Endothelial cell of umbilical vein (primary cell): ENCODE measurements around the gene SCAMP1. TPM values are rescaled to one million over a fixed set of nuclear protein-coding genes. Genes with fewer than 3 reads are reported as not detected.

ENCODE experiments used
- BruUV-seq: library from RNA; stranded (reverse); fragments of 400-500 nt; replicated peaks from 2 replicates; lab custom pipeline; 2021; lab: Mats Ljungman, UMichigan
- CTCF ChIA-PET: fragments of 300-600, 350-600 bp; sonication (Branson Sonifier 250); formaldehyde crosslinking; loops from one replicate; lab custom pipeline; 2021; ENCODE audit warnings: antibody characterized with exemption, inconsistent platforms; lab: Charles Lee
- POLR2A ChIA-PET: fragments of 300-600, 350-600 bp; sonication (Branson Sonifier 250); formaldehyde crosslinking; loops from one replicate; lab custom pipeline; 2021; ENCODE audit warnings: antibody characterized with exemption, inconsistent platforms; lab: Charles Lee
- DNase-seq: peaks from one replicate; pipeline ENCODE4 v3.0.0-alpha.2; 2011; ENCODE audit warnings: low read depth, low spot score
- FAIRE-seq: peaks from 2 replicates; lab custom pipeline; 2011; peaks lifted over from hg19 to GRCh38; lab: Jason Lieb, UNC
- H2AFZ ChIP-seq: 2 replicates; pipeline ENCODE4 v1.6.0; 2012; ENCODE audit warnings: low read depth, low read length, control low read depth, inconsistent platforms
- H3K27ac ChIP-seq: 2 replicates; pipeline ENCODE4 v1.5.1; 2011; ENCODE audit warnings: low read depth, mild to moderate bottlenecking, control low read depth, low read length, moderate library complexity; ENCODE audit not compliant: insufficient read depth
- H3K27me3 ChIP-seq, 2 experiments: 2 replicates each; pipeline versions ENCODE4 v1.6.0 to v1.6.1; 2011; ENCODE audit warnings: low read length in 2 of 2, mixed read lengths in 1 of 2; ENCODE audit not compliant: control insufficient read depth in 2 of 2, insufficient read depth in 2 of 2
- H3K36me3 ChIP-seq, 2 experiments: 2 replicates in 1 of 2; 3 replicates in 1 of 2; pipeline ENCODE4 v1.5.1; 2011; ENCODE audit warnings: low read length in 2 of 2, mild to moderate bottlenecking in 1 of 2, moderate library complexity in 1 of 2; ENCODE audit not compliant: control insufficient read depth in 2 of 2, insufficient read depth in 2 of 2; ENCODE audit errors: extremely low read depth in 1 of 2
- H3K4me1 ChIP-seq: 3 replicates; pipeline ENCODE4 v1.5.1; 2011; ENCODE audit warnings: mild to moderate bottlenecking, low read length; ENCODE audit not compliant: control insufficient read depth, insufficient read depth; ENCODE audit errors: extremely low read depth
- H3K4me2 ChIP-seq: 2 replicates; pipeline ENCODE4 v1.6.1; 2011; ENCODE audit warnings: low read length, control low read depth, mixed read lengths; ENCODE audit not compliant: insufficient read depth
- H3K4me3 ChIP-seq, 3 experiments: fragments of 200-600 bp in 1 of 3; sonication (generic), shearing (Covaris generic) in 1 of 3; replicated peaks in 1 of 3; 2 replicates each; pipeline ENCODE4 v1.5.1; 2011 to 2016; ENCODE audit warnings: control low read depth in 3 of 3, low read length in 3 of 3, mild to moderate bottlenecking in 2 of 3, inconsistent platforms in 1 of 3, low read depth in 1 of 3, moderate library complexity in 1 of 3; ENCODE audit not compliant: insufficient read depth in 1 of 3
- H3K79me2 ChIP-seq: 2 replicates; pipeline ENCODE4 v1.6.0; 2012; ENCODE audit warnings: low read length, inconsistent platforms; ENCODE audit not compliant: control insufficient read depth, insufficient read depth
- H3K9ac ChIP-seq: replicated peaks from 2 replicates; pipeline ENCODE3; 2011; ENCODE audit warnings: low read length, control low read depth; ENCODE audit not compliant: insufficient read depth; ENCODE audit errors: extremely low read depth
- H3K9me1 ChIP-seq: replicated peaks from 3 replicates; pipeline ENCODE4 v1.6.0; 2011; ENCODE audit warnings: mild to moderate bottlenecking, low read length; ENCODE audit not compliant: control insufficient read depth, insufficient read depth; ENCODE audit errors: extremely low read depth
- H3K9me3 ChIP-seq: replicated peaks from 2 replicates; pipeline ENCODE4 v1.5.1; 2012; ENCODE audit warnings: low read length, inconsistent platforms; ENCODE audit not compliant: control insufficient read depth, insufficient read depth
- H4K20me1 ChIP-seq: replicated peaks from 2 replicates; pipeline ENCODE3; 2011; ENCODE audit warnings: mild to moderate bottlenecking, low read length; ENCODE audit not compliant: control insufficient read depth, insufficient read depth; ENCODE audit errors: extremely low read depth
- EZH2 ChIP-seq: IDR thresholded peaks from 2 replicates; pipeline ENCODE4 v1.6.1; 2012; ENCODE audit warnings: borderline replicate concordance, low read depth, mild to moderate bottlenecking, moderate library complexity, low read length, inconsistent platforms; ENCODE audit not compliant: severe bottlenecking
- FOS ChIP-seq: IDR thresholded peaks from 2 replicates; pipeline ENCODE4 v1.6.1; 2011; ENCODE audit warnings: mild to moderate bottlenecking, low read length, moderate library complexity, borderline replicate concordance; ENCODE audit not compliant: insufficient read depth
- JUN ChIP-seq: IDR thresholded peaks from 2 replicates; pipeline ENCODE4 v1.6.1; 2011; ENCODE audit warnings: borderline replicate concordance, low read depth; ENCODE audit not compliant: insufficient read length, insufficient read depth
- MYC ChIP-seq: IDR thresholded peaks from one replicate; pipeline ENCODE4 v1.6.1; 2011; ENCODE audit warnings: mild to moderate bottlenecking, low read depth, low read length
- POLR2A ChIP-seq: IDR thresholded peaks from 2 replicates; pipeline ENCODE4 v1.6.1; 2012; ENCODE audit warnings: low read depth, mild to moderate bottlenecking, control low read depth, low read length
- dilution Hi-C: fragments of 300-500 bp; cut with MboI; formaldehyde crosslinking; loops from one replicate; pipeline ENCODE4 v1.15.0; 2019; ENCODE audit warnings: low sequenced_read_pairs; ENCODE audit not compliant: extremely low pct_ligation_motif_present
- intact Hi-C: fragments of 100-400 bp; cut with micrococcal nuclease; formaldehyde crosslinking; loops from one replicate; pipeline ENCODE4 v1.10.0; 2022
- polyA plus RNA-seq, 4 experiments: library from polyadenylated mRNA; depleted of rRNA in 3 of 4; stranded (reverse) in 3 of 4; unstranded in 1 of 4; fragments of >200 nt; gene quantifications; 2 replicates each; pipeline versions ENCODE4 v1.2.1 to v1.2.3, GENCODE V29; 2011 to 2012; ENCODE audit warnings: missing spikeins in 1 of 4
- total RNA-seq: library from RNA; stranded (reverse); gene quantifications from 2 replicates; pipeline ENCODE4 v1.2.3, GENCODE V29; 2021
- TF ChIP-seq, protein P1 (sequence below): IDR thresholded peaks from 2 replicates; pipeline ENCODE4 v1.6.1; 2011; ENCODE audit not compliant: insufficient read depth, insufficient read length
- TF ChIP-seq, protein P2 (sequence below), 2 donors: IDR thresholded peaks; 1 replicate in 1 of 2; 2 replicates in 1 of 2; pipeline ENCODE4 v1.5.1; 2011; ENCODE audit warnings: low read length in 2 of 2, mild to moderate bottlenecking in 2 of 2, moderate library complexity in 2 of 2, control low read depth in 1 of 2, inconsistent platforms in 1 of 2, low read depth in 1 of 2; ENCODE audit not compliant: insufficient read depth in 1 of 2; ENCODE audit errors: extremely low read depth in 1 of 2

Gene SCAMP1
- total and polyA plus RNA-seq, 2 donors (not counting 3 experiments of a cell fraction or from before 2014, with no cell fraction given) = 13.7 to 29.0 TPM

DNA sequence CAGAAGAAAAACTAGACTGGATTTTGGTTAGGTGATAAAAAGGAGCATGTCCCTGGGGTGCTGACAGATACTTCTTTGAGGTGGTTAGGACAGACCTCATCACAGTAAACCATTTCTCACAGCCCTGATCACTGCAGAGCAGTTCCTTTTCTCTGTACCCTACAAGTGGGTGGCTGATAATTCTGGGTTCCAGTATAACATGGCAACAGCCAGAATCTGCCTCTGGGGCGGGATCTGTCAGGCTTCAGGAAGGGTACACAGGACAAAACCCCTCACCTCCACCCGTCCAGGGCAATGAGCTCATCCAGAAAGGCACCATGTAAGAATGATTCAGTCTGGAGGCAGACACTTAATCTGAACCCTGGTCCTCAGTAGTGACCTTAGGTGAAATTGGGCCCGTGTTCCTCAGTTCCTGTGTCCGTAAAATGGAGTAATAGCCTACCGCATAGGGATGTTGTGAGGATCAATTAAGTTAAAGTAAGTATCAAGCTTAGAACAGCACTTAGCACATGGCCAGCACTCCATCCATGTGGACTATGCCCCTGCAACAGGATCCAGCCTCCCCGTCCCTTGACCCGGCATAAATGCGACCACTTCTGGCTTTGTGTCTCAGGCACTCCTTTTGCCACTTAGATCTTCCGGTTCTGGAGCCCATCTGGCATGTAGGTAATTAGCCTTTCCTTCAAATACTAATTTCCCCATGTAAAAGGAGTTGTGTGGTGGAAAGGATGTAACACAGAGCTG, 159.0 kb downstream of the SCAMP1 start:
- Histone ChIP-seq H3K9ac (peak overlapping the region; percentile 66), H3K4me1 (peaks cover 53% of the 10 kb centered on the region), H3K9me1 (no peaks in the 10 kb centered on the region), H3K27ac (peak overlapping the region; percentile 91), H2AFZ (no peak overlapping the region), H3K27me3 (no peaks in the 10 kb centered on the region), H4K20me1 (no peaks in the 10 kb centered on the region), H3K9me3 (no peaks in the 10 kb centered on the region), H3K79me2 (no peaks in the 10 kb centered on the region), H3K4me2 (no peak overlapping the region), H3K36me3 (no peaks in the 10 kb centered on the region), H3K4me3 (no peak overlapping the region)
- BruUV-seq = no TSS peak
- TF ChIP-seq JUN = no peak
- no peak for TF ChIP-seq EZH2
- no peak for TF ChIP-seq FOS
- no peak for TF ChIP-seq POLR2A
- TF ChIP-seq, protein P1, sequence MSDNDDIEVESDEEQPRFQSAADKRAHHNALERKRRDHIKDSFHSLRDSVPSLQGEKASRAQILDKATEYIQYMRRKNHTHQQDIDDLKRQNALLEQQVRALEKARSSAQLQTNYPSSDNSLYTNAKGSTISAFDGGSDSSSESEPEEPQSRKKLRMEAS = no peak
- no peak for TF ChIP-seq MYC
- TF ChIP-seq, protein P2, sequence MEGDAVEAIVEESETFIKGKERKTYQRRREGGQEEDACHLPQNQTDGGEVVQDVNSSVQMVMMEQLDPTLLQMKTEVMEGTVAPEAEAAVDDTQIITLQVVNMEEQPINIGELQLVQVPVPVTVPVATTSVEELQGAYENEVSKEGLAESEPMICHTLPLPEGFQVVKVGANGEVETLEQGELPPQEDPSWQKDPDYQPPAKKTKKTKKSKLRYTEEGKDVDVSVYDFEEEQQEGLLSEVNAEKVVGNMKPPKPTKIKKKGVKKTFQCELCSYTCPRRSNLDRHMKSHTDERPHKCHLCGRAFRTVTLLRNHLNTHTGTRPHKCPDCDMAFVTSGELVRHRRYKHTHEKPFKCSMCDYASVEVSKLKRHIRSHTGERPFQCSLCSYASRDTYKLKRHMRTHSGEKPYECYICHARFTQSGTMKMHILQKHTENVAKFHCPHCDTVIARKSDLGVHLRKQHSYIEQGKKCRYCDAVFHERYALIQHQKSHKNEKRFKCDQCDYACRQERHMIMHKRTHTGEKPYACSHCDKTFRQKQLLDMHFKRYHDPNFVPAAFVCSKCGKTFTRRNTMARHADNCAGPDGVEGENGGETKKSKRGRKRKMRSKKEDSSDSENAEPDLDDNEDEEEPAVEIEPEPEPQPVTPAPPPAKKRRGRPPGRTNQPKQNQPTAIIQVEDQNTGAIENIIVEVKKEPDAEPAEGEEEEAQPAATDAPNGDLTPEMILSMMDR (IDR thresholded peaks at IDR 0.05; ENCODE audit: extremely low read depth in 1 of 2, insufficient read depth in 1 of 2, low read depth in 1 of 2, low read length in 2 of 2) = no peak
- no peak for FAIRE-seq
- dilution Hi-C loops = no loop called here
- intact Hi-C loops = no loop called here
- ChIA-PET CTCF (interaction anchor here (1.1 to 3.5 kb wide), 5 partner anchors 9 to 52 kb away, joined by 6 to 18 read pairs (median 7); no protein-coding TSS in a partner anchor), POLR2A (interaction anchor here (1.2 to 1.3 kb wide), 2 partner anchors 15 to 76 kb away, joined by 3 read pairs; no protein-coding TSS in a partner anchor)
- no peak for DNase-seq
